A673 (cell line): Measurements from ENCODE around the gene GDF7. TPM values are rescaled to one million over a fixed set of nuclear protein-coding genes. Genes with fewer than 3 reads are reported as not detected.

Experiments used
- BruUV-seq: library from RNA; stranded (reverse); fragments of 400-500 nt; replicated peaks from 2 replicates; lab custom pipeline; 2021; lab: Mats Ljungman, UMichigan
- CTCF ChIA-PET: fragments of 300-600 bp; sonication (Branson Sonifier 250); formaldehyde crosslinking; loops from one replicate; lab custom pipeline; 2022; ENCODE audit warnings: antibody characterized with exemption; lab: Charles Lee
- POLR2A ChIA-PET: fragments of 300-600 bp; sonication (Branson Sonifier 250); formaldehyde crosslinking; loops from one replicate; lab custom pipeline; 2022; ENCODE audit warnings: antibody characterized with exemption; ENCODE audit not compliant: low non-redundant PET; lab: Charles Lee
- DNase-seq: peaks from one replicate; pipeline ENCODE4 v3.0.0-alpha.2; 2015; ENCODE audit warnings: low spot score
- H3K27ac ChIP-seq: fragments of 200-600 bp; sonication (generic); 2 replicates; pipeline ENCODE4 v1.5.1; 2016; ENCODE audit warnings: mixed run types, low read depth, mild to moderate bottlenecking, mixed read lengths, antibody characterized with exemption, low read length; ENCODE audit not compliant: poor library complexity, severe bottlenecking
- H3K27me3 ChIP-seq: fragments of 200-600 bp; sonication (generic); replicated peaks from 2 replicates; pipeline ENCODE4 v1.6.1; 2017; ENCODE audit warnings: mixed run types, low read depth, mild to moderate bottlenecking, mixed read lengths, antibody characterized with exemption, low read length; ENCODE audit not compliant: insufficient read depth, poor library complexity
- H3K36me3 ChIP-seq: fragments of 200-600 bp; sonication (generic); 2 replicates; pipeline ENCODE4 v1.6.1; 2016; ENCODE audit warnings: mixed run types, mild to moderate bottlenecking, mixed read lengths, antibody characterized with exemption, low read length; ENCODE audit not compliant: insufficient read depth, poor library complexity, severe bottlenecking
- H3K4me1 ChIP-seq: fragments of 200-600 bp; sonication (generic); 2 replicates; pipeline ENCODE4 v1.6.1; 2017; ENCODE audit warnings: mixed run types, mild to moderate bottlenecking, mixed read lengths, antibody characterized with exemption, low read length; ENCODE audit not compliant: insufficient read depth, poor library complexity, severe bottlenecking
- H3K4me3 ChIP-seq: fragments of 200-600 bp; sonication (generic); 2 replicates; pipeline ENCODE4 v1.5.1; 2016; ENCODE audit warnings: low read depth, mixed run types, mild to moderate bottlenecking, mixed read lengths, low read length; ENCODE audit not compliant: poor library complexity, severe bottlenecking
- H3K9me3 ChIP-seq: fragments of 200-600 bp; sonication (generic); 2 replicates; pipeline ENCODE4 v1.6.1; 2016; ENCODE audit warnings: mixed run types, low read depth, mild to moderate bottlenecking, mixed read lengths, antibody characterized with exemption, low read length; ENCODE audit not compliant: poor library complexity, severe bottlenecking
- EZH2 ChIP-seq: fragments of 200-600 bp; sonication (generic); IDR thresholded peaks from 2 replicates; pipeline ENCODE4 v1.6.1; 2017; ENCODE audit warnings: borderline replicate concordance, low read depth, mild to moderate bottlenecking, mixed read lengths, antibody characterized with exemption, low read length; ENCODE audit not compliant: poor library complexity, severe bottlenecking
- intact Hi-C: fragments of 100-400 bp; cut with micrococcal nuclease; formaldehyde crosslinking; loops from one replicate; pipeline ENCODE4 v1.10.0; 2022; ENCODE audit not compliant: unreplicated experiment
- total RNA-seq: library from RNA; stranded (reverse); gene quantifications from 2 replicates; pipeline ENCODE4 v1.2.3, GENCODE V29; 2021
- TF ChIP-seq, protein P1 (sequence below): fragments of 300-800, 200-600 bp; sonication (generic); conservative IDR thresholded peaks from 2 replicates; pipeline ENCODE4 v1.5.1; 2017; ENCODE audit warnings: low read depth, mild to moderate bottlenecking, antibody characterized with exemption, low read length, moderate library complexity, mixed read lengths

The GDF7 gene
- total RNA-seq, 1 experiment from 2014 or later, result not detected

DNA sequence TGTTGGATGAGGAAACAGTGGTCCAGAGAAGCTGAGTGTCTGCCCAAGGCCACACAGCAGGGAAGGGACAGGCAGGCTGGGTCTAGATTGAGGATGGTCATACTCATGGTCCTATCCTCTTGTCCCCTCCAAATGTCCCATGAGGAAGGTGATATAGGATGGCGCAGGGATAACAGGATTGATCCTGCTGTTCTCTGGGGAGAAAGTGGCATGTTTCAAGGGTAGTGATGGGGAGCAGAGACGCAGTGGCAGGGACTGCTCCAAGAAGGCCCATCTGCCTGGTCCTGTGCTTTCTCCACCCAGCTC is 40.6 kb upstream of the GDF7 start:
- ChIA-PET CTCF (interaction anchor here (0.7 kb wide), 1 partner anchor 24 kb away, joined by 3 read pairs; no protein-coding TSS in a partner anchor), POLR2A (no interaction called here)
- BruUV-seq, result no TSS peak

DNA sequence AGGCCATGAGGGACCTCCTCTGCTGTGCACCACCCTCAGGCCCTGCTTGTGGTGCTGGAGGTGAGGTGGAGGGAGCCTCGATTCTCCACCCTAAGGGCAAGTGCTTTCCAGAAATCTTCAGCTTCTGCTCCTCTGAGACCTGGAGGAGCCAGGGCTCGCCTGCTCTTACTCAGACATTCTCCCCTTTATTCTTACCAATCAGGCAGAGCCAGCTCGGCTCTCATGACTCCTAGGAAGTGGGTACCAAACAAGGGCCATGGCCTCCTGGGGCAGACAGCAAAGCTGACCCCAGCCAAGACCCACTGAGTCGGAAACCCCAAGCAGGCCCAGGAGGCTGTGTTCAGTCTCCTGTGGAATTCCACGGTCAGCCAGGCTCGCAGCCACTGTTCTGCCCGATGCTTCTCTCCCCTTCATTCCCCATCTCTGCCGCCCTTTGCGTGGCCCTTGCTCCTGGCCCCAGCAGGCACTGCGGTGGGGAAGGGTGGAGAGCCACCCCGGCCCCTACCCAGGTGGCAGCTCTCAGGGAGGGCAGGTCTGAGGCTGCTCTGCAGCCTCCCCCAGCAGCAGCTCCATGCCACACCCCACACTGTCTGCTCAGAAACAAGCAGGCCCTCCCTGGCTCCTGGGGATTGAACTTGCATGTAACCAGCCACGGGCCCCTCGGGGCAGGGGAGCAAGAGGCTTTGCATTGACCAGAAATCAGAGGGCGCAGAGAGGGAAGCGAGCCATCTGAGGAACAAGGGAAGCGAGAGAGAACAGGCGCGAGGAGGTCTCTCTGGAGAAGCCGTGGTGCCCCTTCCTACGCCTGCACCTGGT is 40.0 kb upstream of the GDF7 start:
- DNase-seq, result no peak
- Histone ChIP-seq H3K36me3 (no peaks in the 10 kb centered on the region), H3K4me3 (no peak overlapping the region), H3K9me3 (no peaks in the 10 kb centered on the region), H3K27me3 (no peaks in the 10 kb centered on the region), H3K27ac (no peak overlapping the region), H3K4me1 (peaks cover 12% of the 10 kb centered on the region)
- TF ChIP-seq, protein P1, sequence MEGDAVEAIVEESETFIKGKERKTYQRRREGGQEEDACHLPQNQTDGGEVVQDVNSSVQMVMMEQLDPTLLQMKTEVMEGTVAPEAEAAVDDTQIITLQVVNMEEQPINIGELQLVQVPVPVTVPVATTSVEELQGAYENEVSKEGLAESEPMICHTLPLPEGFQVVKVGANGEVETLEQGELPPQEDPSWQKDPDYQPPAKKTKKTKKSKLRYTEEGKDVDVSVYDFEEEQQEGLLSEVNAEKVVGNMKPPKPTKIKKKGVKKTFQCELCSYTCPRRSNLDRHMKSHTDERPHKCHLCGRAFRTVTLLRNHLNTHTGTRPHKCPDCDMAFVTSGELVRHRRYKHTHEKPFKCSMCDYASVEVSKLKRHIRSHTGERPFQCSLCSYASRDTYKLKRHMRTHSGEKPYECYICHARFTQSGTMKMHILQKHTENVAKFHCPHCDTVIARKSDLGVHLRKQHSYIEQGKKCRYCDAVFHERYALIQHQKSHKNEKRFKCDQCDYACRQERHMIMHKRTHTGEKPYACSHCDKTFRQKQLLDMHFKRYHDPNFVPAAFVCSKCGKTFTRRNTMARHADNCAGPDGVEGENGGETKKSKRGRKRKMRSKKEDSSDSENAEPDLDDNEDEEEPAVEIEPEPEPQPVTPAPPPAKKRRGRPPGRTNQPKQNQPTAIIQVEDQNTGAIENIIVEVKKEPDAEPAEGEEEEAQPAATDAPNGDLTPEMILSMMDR, result no peak
- no peak for TF ChIP-seq EZH2
- intact Hi-C loops, result no loop called here
- BruUV-seq, result no TSS peak
- POLR2A ChIA-PET, result no interaction called here
- CTCF ChIA-PET, result interaction anchor here (0.7 kb wide), 1 partner anchor 24 kb away, joined by 3 read pairs; no protein-coding TSS in a partner anchor

More for the DNA sequence above, 40.6 kb upstream of the GDF7 start:
- intact Hi-C loops, result no loop called here
- no peaks in the 10 kb centered on the region for H3K27me3 ChIP-seq
- no peak overlapping the region for H3K4me3 ChIP-seq
- TF ChIP-seq EZH2, result no peak
- TF ChIP-seq, protein P1, result no peak
- peaks cover 12% of the 10 kb centered on the region for H3K4me1 ChIP-seq
- no peak for DNase-seq
- no peaks in the 10 kb centered on the region for H3K36me3 ChIP-seq
- no peaks in the 10 kb centered on the region for H3K9me3 ChIP-seq
- H3K27ac ChIP-seq, result no peak overlapping the region

GRCh38 chr2:20627712-20628380 is 39.1 kb upstream of the GDF7 start:
- H3K27ac ChIP-seq, result no peak overlapping the region
- CTCF ChIA-PET, result no interaction called here

More at GRCh38 chr2:20627712-20628380, 39.1 kb upstream of the GDF7 start:
- BruUV-seq, result no TSS peak
- no peaks in the 10 kb centered on the region for H3K36me3 ChIP-seq
- peaks cover 12% of the 10 kb centered on the region for H3K4me1 ChIP-seq
- no peak for DNase-seq
- intact Hi-C loops, result no loop called here
- POLR2A ChIA-PET, result no interaction called here
- H3K4me3 ChIP-seq, result no peak overlapping the region
- H3K9me3 ChIP-seq, result no peaks in the 10 kb centered on the region
- TF ChIP-seq EZH2, result no peak
- H3K27me3 ChIP-seq, result no peaks in the 10 kb centered on the region
